ENCODE results near the gene MRC2.
A peak's percentile ranks its signal among the peaks of the same experiment; 100 is the strongest.

The MRC2 gene

GRCh38 chr17:62615503-62615902 is 12.0 kb upstream of the MRC2 start:
- Histone ChIP-seq H3K4me3 (ENCODE audit: low read length) (no peak overlapping the region), H3K27me3 (replicated peaks; ENCODE audit: control insufficient read depth, insufficient read depth, low read length) (no peaks in the 10 kb centered on the region), H3K9ac (ENCODE audit: low read length) (no peak overlapping the region), H3K36me3 (ENCODE audit: control insufficient read depth, insufficient read depth, low read length, severe bottlenecking) (peaks cover 27% of the 10 kb centered on the region), H3K9me3 (ENCODE audit: control insufficient read depth, low read length) (no peaks in the 10 kb centered on the region), H3K4me1 (ENCODE audit: control insufficient read depth, insufficient read depth, low read length) (peaks cover 35% of the 10 kb centered on the region)
- DNase-seq (ENCODE audit: low read depth), result no peak

DNA sequence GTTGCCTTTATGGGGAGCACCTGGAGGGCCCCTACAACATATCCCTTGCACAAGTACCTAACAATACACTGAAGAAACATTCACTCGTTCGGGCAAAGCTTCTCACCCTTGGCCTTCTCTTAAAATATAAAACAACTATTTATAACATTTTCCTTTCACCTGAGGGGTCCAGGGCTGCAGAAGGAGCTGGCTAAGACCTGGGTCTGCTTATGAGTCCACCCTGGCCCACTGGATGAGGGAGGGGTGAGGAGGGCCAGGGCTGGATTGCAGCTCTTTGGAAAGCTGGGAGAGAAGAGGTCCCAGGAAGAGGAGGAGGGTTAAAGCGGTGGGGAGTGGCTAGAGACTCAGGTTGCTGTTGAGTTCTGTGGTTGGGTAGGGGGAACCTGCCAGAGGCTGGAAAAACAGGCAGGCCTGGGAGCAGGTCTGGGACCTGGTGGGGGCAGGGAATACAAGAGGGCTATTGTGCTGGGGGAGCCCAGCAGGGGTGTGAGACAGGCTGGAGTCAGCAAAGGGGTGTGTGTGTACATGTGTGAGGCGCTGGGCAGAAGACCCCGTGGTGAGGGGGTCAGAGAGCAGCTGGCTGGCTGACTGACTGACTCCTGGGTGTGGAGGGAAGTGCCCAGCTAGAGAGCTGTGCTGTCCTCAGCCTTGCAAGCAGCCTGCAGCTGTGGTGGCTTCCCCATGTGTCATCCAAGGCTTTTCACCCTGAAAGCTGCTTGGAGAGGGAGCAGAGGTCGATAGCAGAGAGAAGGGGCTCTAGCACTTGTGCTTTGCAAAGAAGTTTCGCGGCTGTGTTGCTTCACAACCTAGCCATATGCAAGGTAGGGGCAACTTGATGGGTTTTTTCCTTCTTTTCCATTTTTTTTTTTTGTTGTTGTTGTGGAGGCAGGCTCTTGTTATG is 10.2 kb upstream of the MRC2 start:
- no peak for DNase-seq (ENCODE audit: low read depth)
- no peak overlapping the region for H3K9ac ChIP-seq (ENCODE audit: low read length)
- H3K4me1 ChIP-seq (ENCODE audit: control insufficient read depth, insufficient read depth, low read length), result peaks cover 35% of the 10 kb centered on the region

DNA sequence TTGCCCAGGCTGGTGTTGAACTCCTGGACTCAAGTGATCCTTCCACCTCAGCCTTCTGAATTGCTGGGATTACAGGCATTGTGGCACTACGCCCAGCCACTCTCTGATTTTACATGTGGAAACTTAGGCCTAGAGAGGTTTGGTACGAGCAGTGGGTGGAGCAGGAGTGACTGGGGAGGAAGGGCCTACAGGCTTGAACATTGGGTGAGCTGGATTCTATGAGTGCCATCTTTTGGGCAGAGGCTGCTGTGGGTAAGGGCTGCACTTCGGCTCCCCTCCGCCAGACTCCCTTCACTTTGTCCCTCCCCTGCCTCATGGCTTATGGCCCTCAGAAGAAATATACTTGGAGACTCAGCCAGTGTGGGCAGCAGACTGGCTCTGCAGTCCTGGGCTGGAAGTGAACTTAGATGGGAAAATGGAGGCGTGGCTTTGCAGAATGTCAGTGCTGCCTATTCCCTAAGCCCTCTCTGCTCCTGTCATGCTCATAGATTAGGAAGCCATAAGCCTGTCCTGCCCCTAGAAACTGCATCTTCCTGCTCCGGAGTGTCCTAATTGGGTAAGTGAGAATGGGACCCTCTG is 9.5 kb upstream of the MRC2 start:
- H3K4me1 ChIP-seq (ENCODE audit: control insufficient read depth, insufficient read depth, low read length), result peaks cover 35% of the 10 kb centered on the region

More for the DNA sequence above, 10.2 kb upstream of the MRC2 start:
- Histone ChIP-seq H3K9me3 (ENCODE audit: control insufficient read depth, low read length) (no peaks in the 10 kb centered on the region), H3K36me3 (ENCODE audit: control insufficient read depth, insufficient read depth, low read length, severe bottlenecking) (peaks cover 12% of the 10 kb centered on the region), H3K4me3 (ENCODE audit: low read length) (no peak overlapping the region), H3K27me3 (replicated peaks; ENCODE audit: control insufficient read depth, insufficient read depth, low read length) (no peaks in the 10 kb centered on the region)

GRCh38 chr17:62618647-62619416 is 8.6 kb upstream of the MRC2 start:
- no peak overlapping the region for H3K4me3 ChIP-seq (ENCODE audit: low read length)
- H3K9ac ChIP-seq (ENCODE audit: low read length), result no peak overlapping the region
- no peak for DNase-seq (ENCODE audit: low read depth)
- H3K27me3 ChIP-seq (replicated peaks; ENCODE audit: control insufficient read depth, insufficient read depth, low read length), result no peaks in the 10 kb centered on the region
- peaks cover 35% of the 10 kb centered on the region for H3K4me1 ChIP-seq (ENCODE audit: control insufficient read depth, insufficient read depth, low read length)
- peaks cover 21% of the 10 kb centered on the region for H3K36me3 ChIP-seq (ENCODE audit: control insufficient read depth, insufficient read depth, low read length, severe bottlenecking)
- no peaks in the 10 kb centered on the region for H3K9me3 ChIP-seq (ENCODE audit: control insufficient read depth, low read length)

More for the DNA sequence above, 9.5 kb upstream of the MRC2 start:
- Histone ChIP-seq H3K4me3 (ENCODE audit: low read length) (no peak overlapping the region), H3K9ac (ENCODE audit: low read length) (no peak overlapping the region), H3K27me3 (replicated peaks; ENCODE audit: control insufficient read depth, insufficient read depth, low read length) (no peaks in the 10 kb centered on the region), H3K9me3 (ENCODE audit: control insufficient read depth, low read length) (no peaks in the 10 kb centered on the region), H3K36me3 (ENCODE audit: control insufficient read depth, insufficient read depth, low read length, severe bottlenecking) (peaks cover 13% of the 10 kb centered on the region)
- peak; percentile 60 for DNase-seq (ENCODE audit: low read depth)

DNA sequence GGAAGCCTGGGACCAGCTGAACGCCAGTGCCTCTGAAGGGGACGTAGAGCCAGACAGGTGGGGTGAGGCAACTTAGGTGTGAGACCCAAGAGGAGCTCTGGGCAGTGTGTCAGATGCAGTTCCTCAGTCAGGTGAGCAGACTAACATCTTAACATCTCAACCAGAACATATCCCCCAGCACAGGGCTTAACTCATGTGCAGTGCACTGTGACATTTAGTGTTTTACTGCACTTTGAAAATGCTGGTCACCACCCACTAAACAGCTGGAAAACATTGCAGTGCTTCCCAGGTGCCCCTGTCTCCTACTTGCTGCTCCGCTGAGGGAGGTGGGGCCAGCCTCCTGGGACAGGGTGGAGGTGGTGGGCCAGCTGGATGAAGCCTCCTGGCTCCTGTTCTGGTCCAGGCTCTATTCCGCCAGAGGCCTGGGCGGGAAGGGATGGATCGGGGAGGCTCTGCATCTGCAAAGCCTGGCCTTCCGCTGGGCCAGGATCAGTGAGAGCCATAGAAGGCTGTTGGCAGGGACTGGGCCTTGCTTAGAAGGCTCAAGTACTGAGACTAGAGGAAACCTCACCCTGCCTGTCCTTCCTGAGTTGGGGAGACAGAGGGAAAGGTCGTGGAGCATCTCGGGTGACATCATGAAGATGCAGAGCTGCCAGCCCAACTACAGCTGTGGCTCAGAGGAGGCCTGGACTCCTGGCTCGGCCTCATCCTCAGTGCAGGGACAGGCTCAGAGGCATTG is 7.9 kb upstream of the MRC2 start:
- Histone ChIP-seq H3K4me1 (ENCODE audit: control insufficient read depth, insufficient read depth, low read length) (peaks cover 28% of the 10 kb centered on the region), H3K4me3 (ENCODE audit: low read length) (no peak overlapping the region), H3K36me3 (ENCODE audit: control insufficient read depth, insufficient read depth, low read length, severe bottlenecking) (peaks cover 19% of the 10 kb centered on the region), H3K9ac (ENCODE audit: low read length) (no peak overlapping the region), H3K27me3 (replicated peaks; ENCODE audit: control insufficient read depth, insufficient read depth, low read length) (no peaks in the 10 kb centered on the region), H3K9me3 (ENCODE audit: control insufficient read depth, low read length) (no peaks in the 10 kb centered on the region)
- no peak for DNase-seq (ENCODE audit: low read depth)

DNA sequence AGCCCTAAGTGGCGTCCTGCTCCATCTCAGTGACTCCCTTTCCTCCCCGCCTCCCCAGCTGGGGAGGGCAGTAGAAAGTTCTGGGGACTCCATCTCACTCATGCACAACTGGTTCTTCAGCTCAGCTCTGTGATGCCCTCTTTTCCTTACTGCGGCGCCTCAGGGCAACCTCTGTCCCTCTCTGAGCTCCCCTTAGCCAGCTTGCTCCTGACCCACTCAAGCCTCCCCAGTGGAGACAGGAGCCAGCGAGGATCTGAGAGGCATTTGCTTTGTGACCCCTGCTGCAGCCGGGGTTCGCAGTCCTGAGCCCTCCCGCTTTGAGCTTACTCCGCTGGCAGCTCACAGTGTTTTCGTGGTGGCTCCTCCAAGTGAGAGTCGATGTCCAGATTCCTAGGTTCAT is 6.2 kb upstream of the MRC2 start:
- Histone ChIP-seq H3K36me3 (ENCODE audit: control insufficient read depth, insufficient read depth, low read length, severe bottlenecking) (peaks cover 12% of the 10 kb centered on the region), H3K4me3 (ENCODE audit: low read length) (no peak overlapping the region), H3K9me3 (ENCODE audit: control insufficient read depth, low read length) (no peaks in the 10 kb centered on the region), H3K27me3 (replicated peaks; ENCODE audit: control insufficient read depth, insufficient read depth, low read length) (no peaks in the 10 kb centered on the region), H3K9ac (ENCODE audit: low read length) (no peak overlapping the region), H3K4me1 (ENCODE audit: control insufficient read depth, insufficient read depth, low read length) (peaks cover 38% of the 10 kb centered on the region)
- no peak for DNase-seq (ENCODE audit: low read depth)

- H3K4me3 ChIP-seq (ENCODE audit: low read length), result no peak overlapping the region
- H3K4me1 ChIP-seq (ENCODE audit: control insufficient read depth, insufficient read depth, low read length), result peaks cover 41% of the 10 kb centered on the region
- H3K9ac ChIP-seq (ENCODE audit: low read length), result no peak overlapping the region
- H3K27me3 ChIP-seq (replicated peaks; ENCODE audit: control insufficient read depth, insufficient read depth, low read length), result no peaks in the 10 kb centered on the region
- no peaks in the 10 kb centered on the region for H3K9me3 ChIP-seq (ENCODE audit: control insufficient read depth, low read length)
- H3K36me3 ChIP-seq (ENCODE audit: control insufficient read depth, insufficient read depth, low read length, severe bottlenecking), result peaks cover 10% of the 10 kb centered on the region
- DNase-seq (ENCODE audit: low read depth), result no peak
Observed at GRCh38 chr17:62625184-62625869, 2.1 kb upstream of the MRC2 start.

- peak; percentile 71 for DNase-seq (ENCODE audit: low read depth)
- Histone ChIP-seq H3K9me3 (ENCODE audit: control insufficient read depth, low read length) (no peaks in the 10 kb centered on the region), H3K36me3 (ENCODE audit: control insufficient read depth, insufficient read depth, low read length, severe bottlenecking) (peaks cover 10% of the 10 kb centered on the region), H3K4me1 (ENCODE audit: control insufficient read depth, insufficient read depth, low read length) (peaks cover 46% of the 10 kb centered on the region), H3K4me3 (ENCODE audit: low read length) (no peak overlapping the region), H3K27me3 (replicated peaks; ENCODE audit: control insufficient read depth, insufficient read depth, low read length) (no peaks in the 10 kb centered on the region), H3K9ac (ENCODE audit: low read length) (no peak overlapping the region)
Observed at GRCh38 chr17:62625870-62626200, 1.6 kb upstream of the MRC2 start.

DNA sequence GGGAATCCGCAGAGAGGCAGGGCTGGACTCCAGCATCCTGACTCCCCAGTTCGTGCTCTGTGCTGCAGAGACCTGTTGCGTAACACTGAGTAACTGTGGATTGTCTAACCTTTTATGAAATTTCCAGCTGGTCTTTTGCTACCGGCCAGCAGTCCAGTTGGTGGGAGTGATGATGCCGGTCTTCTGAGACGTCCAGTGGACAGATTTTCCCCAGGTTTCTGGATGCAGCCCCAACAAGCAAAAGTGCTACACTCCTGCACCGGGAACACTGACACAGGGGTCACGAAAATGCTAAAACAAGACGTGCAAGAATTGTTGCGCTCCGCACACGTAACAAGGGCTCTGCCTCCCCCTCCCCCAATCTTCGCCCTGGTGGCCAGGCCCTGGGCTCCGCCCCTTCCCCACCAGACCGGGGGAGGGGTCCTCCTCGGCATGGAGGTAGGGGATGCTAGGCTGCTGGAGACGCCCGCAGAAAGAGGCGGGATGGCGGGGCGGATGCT is 701 bp upstream of the MRC2 start:
- Histone ChIP-seq H3K4me3 (ENCODE audit: low read length) (peak overlapping the region; percentile 87), H3K36me3 (ENCODE audit: control insufficient read depth, insufficient read depth, low read length, severe bottlenecking) (peaks cover 10% of the 10 kb centered on the region), H3K27me3 (replicated peaks; ENCODE audit: control insufficient read depth, insufficient read depth, low read length) (no peaks in the 10 kb centered on the region), H3K4me1 (ENCODE audit: control insufficient read depth, insufficient read depth, low read length) (peaks cover 48% of the 10 kb centered on the region), H3K9ac (ENCODE audit: low read length) (peak overlapping the region; percentile 90), H3K9me3 (ENCODE audit: control insufficient read depth, low read length) (no peaks in the 10 kb centered on the region)
- DNase-seq (ENCODE audit: low read depth), result peak; percentile 94

- peak; percentile 84 for DNase-seq (ENCODE audit: low read depth)
- peaks cover 8% of the 10 kb centered on the region for H3K36me3 ChIP-seq (ENCODE audit: control insufficient read depth, insufficient read depth, low read length, severe bottlenecking)
Observed at GRCh38 chr17:62627904-62628633, 599 bp downstream of the MRC2 start.

More at GRCh38 chr17:62627904-62628633, 599 bp downstream of the MRC2 start:
- Histone ChIP-seq H3K4me3 (ENCODE audit: low read length) (peak overlapping the region; percentile 87), H3K9ac (ENCODE audit: low read length) (peak overlapping the region; percentile 90), H3K27me3 (replicated peaks; ENCODE audit: control insufficient read depth, insufficient read depth, low read length) (no peaks in the 10 kb centered on the region), H3K4me1 (ENCODE audit: control insufficient read depth, insufficient read depth, low read length) (peaks cover 48% of the 10 kb centered on the region), H3K9me3 (ENCODE audit: control insufficient read depth, low read length) (no peaks in the 10 kb centered on the region)
